CD4-positive, alpha-beta T cell treated with Interleukin-15 for 1 hour (primary cell): ENCODE results near the gene ZFYVE28.

Source experiments
- DNase-seq: peaks from one replicate; pipeline ENCODE4 v3.0.0-alpha.2; 2020

The ZFYVE28 gene

GRCh38 chr4:2268357-2269205, 149.9 kb downstream of the ZFYVE28 start:
- DNase-seq: no peak

- DNase-seq: no peak
Observed at GRCh38 chr4:2267841-2268240, 150.6 kb downstream of the ZFYVE28 start.

- DNase-seq: no peak
Observed at GRCh38 chr4:2267320-2267811, 151.1 kb downstream of the ZFYVE28 start.

GRCh38 chr4:2266821-2267220, 151.6 kb downstream of the ZFYVE28 start:
- DNase-seq: no peak

GRCh38 chr4:2266181-2266580, 152.3 kb downstream of the ZFYVE28 start:
- no peak for DNase-seq

GRCh38 chr4:2265113-2266110, 153.0 kb downstream of the ZFYVE28 start:
- DNase-seq: no peak

- DNase-seq: no peak
Observed at GRCh38 chr4:2264481-2265041, 153.9 kb downstream of the ZFYVE28 start.

GRCh38 chr4:2263926-2264321, 154.5 kb downstream of the ZFYVE28 start:
- DNase-seq: no peak

- no peak for DNase-seq
Observed at GRCh38 chr4:2262944-2263250, 155.5 kb downstream of the ZFYVE28 start.

GRCh38 chr4:2262145-2262943, 156.1 kb downstream of the ZFYVE28 start:
- DNase-seq: peak; percentile 99

GRCh38 chr4:2261853-2262144, 156.6 kb downstream of the ZFYVE28 start, which contains the start of gene MXD4:
Gene MXD4, minus strand, starts transcription at chr4:2262109. Its CDS starts 129 bp downstream, at chr4:2261980.
- no peak for DNase-seq

- peak; percentile 34 for DNase-seq
Observed at GRCh38 chr4:2261110-2261852, 157.2 kb downstream of the ZFYVE28 start.

GRCh38 chr4:2260344-2261109, 157.9 kb downstream of the ZFYVE28 start:
- peak; percentile 9 for DNase-seq

GRCh38 chr4:2259541-2260343, 158.7 kb downstream of the ZFYVE28 start:
- DNase-seq: peak; percentile 15

GRCh38 chr4:2259036-2259540, 159.4 kb downstream of the ZFYVE28 start:
- DNase-seq: peak; percentile 14

GRCh38 chr4:2258091-2259035, 160.1 kb downstream of the ZFYVE28 start:
- peak; percentile 9 for DNase-seq

GRCh38 chr4:2257361-2258081, 160.9 kb downstream of the ZFYVE28 start:
- peak; percentile 14 for DNase-seq

GRCh38 chr4:2256781-2257191, 161.7 kb downstream of the ZFYVE28 start:
- no peak for DNase-seq
